Loucy (cell line): ENCODE results near the gene LAMB1.

Experiments
- H2AFZ ChIP-seq: fragments of 200-600 bp; sonication (generic); 2 replicates; pipeline ENCODE4 v1.6.0; 2016; ENCODE audit warnings: antibody characterized with exemption, mild to moderate bottlenecking, low read length, moderate library complexity
- H3F3A ChIP-seq: fragments of 200-600 bp; 2 replicates; pipeline ENCODE4 v1.6.0; 2016; ENCODE audit warnings: antibody characterized with exemption, low read depth, mild to moderate bottlenecking
- H3K27me3 ChIP-seq: fragments of 200-600 bp; sonication (generic); 2 replicates; pipeline ENCODE4 v1.6.1; 2014; ENCODE audit warnings: low read length, mild to moderate bottlenecking; ENCODE audit not compliant: insufficient read depth, poor library complexity, severe bottlenecking
- H3K36me3 ChIP-seq: fragments of 200-600 bp; sonication (generic); 2 replicates; pipeline ENCODE4 v1.6.1; 2016; ENCODE audit warnings: low read length; ENCODE audit not compliant: insufficient read depth
- H3K4me1 ChIP-seq: fragments of 200-600 bp; sonication (generic); 2 replicates; pipeline ENCODE4 v1.5.1; 2014; ENCODE audit warnings: low read length, mild to moderate bottlenecking; ENCODE audit not compliant: insufficient read depth, poor library complexity, severe bottlenecking
- H3K4me2 ChIP-seq: fragments of 200-600 bp; sonication (generic); 2 replicates; pipeline ENCODE4 v1.6.0; 2014; ENCODE audit warnings: antibody characterized with exemption, low read length, low read depth, mild to moderate bottlenecking; ENCODE audit not compliant: poor library complexity, severe bottlenecking
- H3K4me3 ChIP-seq: fragments of 200-600 bp; sonication (generic); 2 replicates; pipeline ENCODE4 v1.5.1; 2014; ENCODE audit warnings: low read length, mild to moderate bottlenecking, mixed read lengths; ENCODE audit not compliant: poor library complexity, severe bottlenecking
- H3K79me2 ChIP-seq: fragments of 200-600 bp; sonication (generic); 2 replicates; pipeline ENCODE4 v1.6.1; 2014; ENCODE audit warnings: low read length; ENCODE audit not compliant: insufficient read depth
- H3K9ac ChIP-seq: fragments of 200-600 bp; sonication (generic); 2 replicates; pipeline ENCODE4 v1.6.0; 2014; ENCODE audit warnings: mild to moderate bottlenecking, low read depth, low read length, moderate library complexity; ENCODE audit not compliant: poor library complexity, severe bottlenecking
- H3K9me2 ChIP-seq: fragments of 200-600 bp; sonication (generic); replicated peaks from 2 replicates; pipeline ENCODE4 v1.6.1; 2016; ENCODE audit warnings: low read depth, low read length, mixed read lengths
- H3K9me3 ChIP-seq: fragments of 200-600 bp; sonication (generic); 2 replicates; pipeline ENCODE4 v1.6.1; 2014; ENCODE audit warnings: mild to moderate bottlenecking, antibody characterized with exemption, low read length, low read depth; ENCODE audit not compliant: insufficient read depth
- H4K20me1 ChIP-seq: fragments of 200-600 bp; sonication (generic); 2 replicates; pipeline ENCODE4 v1.6.0; 2014; ENCODE audit warnings: antibody characterized with exemption, low read length, mild to moderate bottlenecking; ENCODE audit not compliant: insufficient read depth, poor library complexity, severe bottlenecking
- EZH2phosphoT487 ChIP-seq: fragments of 200-600 bp; IDR thresholded peaks from 2 replicates; pipeline ENCODE4 v1.6.1; 2018; ENCODE audit warnings: antibody characterized with exemption, mild to moderate bottlenecking, moderate library complexity, borderline replicate concordance
- TF ChIP-seq, protein P1 (sequence below): fragments of 200-600 bp; sonication (generic); conservative IDR thresholded peaks from 2 replicates; pipeline ENCODE4 v1.5.1; 2014; ENCODE audit warnings: mild to moderate bottlenecking, antibody characterized with exemption, low read length

LAMB1 gene

DNA sequence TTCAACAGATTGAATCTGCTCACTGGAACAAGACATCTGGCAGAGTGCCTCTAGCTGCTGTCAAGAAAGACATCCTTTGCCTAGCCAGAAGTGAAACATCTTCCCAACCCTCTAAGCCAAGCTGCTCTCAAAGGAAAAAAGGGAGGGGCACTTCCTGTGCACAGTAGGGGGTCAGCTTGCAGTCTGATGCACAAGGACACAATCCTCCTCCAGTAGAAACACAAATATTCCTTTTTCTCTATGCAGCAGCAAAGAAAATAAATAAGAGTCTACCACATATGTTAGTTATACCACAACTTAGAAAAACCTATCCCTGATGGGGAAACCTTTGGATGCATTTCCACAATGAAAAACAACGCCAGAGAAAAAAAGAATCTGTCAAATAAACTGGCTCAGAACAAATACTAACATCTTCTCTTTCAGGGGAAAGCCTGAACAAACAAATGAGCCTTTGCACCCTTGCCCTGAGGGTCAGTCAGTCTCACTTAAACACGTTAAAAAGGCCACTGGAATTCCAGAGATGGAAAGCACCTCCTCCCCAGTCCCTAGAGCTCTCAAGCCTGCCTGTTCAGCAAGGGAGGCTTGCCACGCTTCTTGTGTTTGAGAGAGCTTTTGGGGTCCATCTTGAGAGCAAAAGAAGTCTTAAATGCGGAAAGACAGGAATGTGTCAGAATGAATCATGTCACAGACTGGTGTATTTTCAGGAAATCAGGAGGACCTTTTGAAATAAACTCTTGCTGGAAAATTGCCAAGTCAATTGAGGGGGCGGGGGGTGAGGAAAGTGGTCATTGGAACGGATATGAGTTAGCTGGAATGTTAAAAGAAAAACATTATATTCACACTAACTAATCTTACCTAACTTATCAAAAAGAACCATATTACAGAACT lies 7.5 kb downstream of the LAMB1 start:
- no peaks in the 10 kb centered on the region for H3K79me2 ChIP-seq
- no peaks in the 10 kb centered on the region for H4K20me1 ChIP-seq
- no peak for TF ChIP-seq EZH2phosphoT487
- TF ChIP-seq, protein P1, sequence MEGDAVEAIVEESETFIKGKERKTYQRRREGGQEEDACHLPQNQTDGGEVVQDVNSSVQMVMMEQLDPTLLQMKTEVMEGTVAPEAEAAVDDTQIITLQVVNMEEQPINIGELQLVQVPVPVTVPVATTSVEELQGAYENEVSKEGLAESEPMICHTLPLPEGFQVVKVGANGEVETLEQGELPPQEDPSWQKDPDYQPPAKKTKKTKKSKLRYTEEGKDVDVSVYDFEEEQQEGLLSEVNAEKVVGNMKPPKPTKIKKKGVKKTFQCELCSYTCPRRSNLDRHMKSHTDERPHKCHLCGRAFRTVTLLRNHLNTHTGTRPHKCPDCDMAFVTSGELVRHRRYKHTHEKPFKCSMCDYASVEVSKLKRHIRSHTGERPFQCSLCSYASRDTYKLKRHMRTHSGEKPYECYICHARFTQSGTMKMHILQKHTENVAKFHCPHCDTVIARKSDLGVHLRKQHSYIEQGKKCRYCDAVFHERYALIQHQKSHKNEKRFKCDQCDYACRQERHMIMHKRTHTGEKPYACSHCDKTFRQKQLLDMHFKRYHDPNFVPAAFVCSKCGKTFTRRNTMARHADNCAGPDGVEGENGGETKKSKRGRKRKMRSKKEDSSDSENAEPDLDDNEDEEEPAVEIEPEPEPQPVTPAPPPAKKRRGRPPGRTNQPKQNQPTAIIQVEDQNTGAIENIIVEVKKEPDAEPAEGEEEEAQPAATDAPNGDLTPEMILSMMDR = no peak
- no peaks in the 10 kb centered on the region for H3K9me3 ChIP-seq
- no peak overlapping the region for H3K9ac ChIP-seq
- no peaks in the 10 kb centered on the region for H3F3A ChIP-seq
- H3K36me3 ChIP-seq = no peaks in the 10 kb centered on the region
- H3K4me3 ChIP-seq = no peak overlapping the region
- no peaks in the 10 kb centered on the region for H3K9me2 ChIP-seq
- H2AFZ ChIP-seq = no peak overlapping the region
- H3K4me2 ChIP-seq = no peak overlapping the region
- H3K27me3 ChIP-seq = no peaks in the 10 kb centered on the region
- no peaks in the 10 kb centered on the region for H3K4me1 ChIP-seq

DNA sequence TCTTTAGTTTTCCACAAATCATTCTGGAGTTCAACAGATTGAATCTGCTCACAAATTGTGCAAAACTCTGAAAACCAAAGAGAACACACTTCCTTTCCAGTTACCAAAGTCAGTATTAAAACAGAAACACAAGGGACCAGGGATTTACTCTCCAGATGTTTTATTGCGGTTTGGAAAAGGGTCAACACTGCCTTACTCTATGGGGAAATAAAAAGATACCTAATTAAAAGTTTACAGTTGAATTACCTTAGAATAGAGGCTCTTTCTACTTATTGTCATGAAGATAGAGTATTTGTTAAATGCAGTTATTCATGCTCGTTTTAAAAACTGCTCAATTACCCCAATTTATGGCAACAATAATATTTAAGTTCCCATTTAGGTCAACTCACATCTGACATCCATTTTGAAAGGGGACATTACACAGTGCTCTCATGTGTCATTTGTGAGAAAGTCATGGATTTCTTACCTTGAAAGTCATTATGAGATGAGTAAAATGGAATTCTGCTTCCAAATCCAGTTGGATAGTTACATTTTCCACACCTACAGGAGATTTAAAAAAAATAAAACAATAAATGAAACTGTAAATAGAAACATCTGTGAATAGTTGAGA lies 8.4 kb downstream of the LAMB1 start:
- Histone ChIP-seq H2AFZ (no peak overlapping the region), H4K20me1 (no peaks in the 10 kb centered on the region), H3K27me3 (no peaks in the 10 kb centered on the region), H3K4me2 (no peak overlapping the region), H3K4me1 (no peaks in the 10 kb centered on the region), H3K9ac (no peak overlapping the region), H3F3A (no peaks in the 10 kb centered on the region), H3K36me3 (no peaks in the 10 kb centered on the region), H3K4me3 (no peak overlapping the region), H3K9me3 (no peaks in the 10 kb centered on the region), H3K9me2 (no peaks in the 10 kb centered on the region), H3K79me2 (no peaks in the 10 kb centered on the region)
- TF ChIP-seq EZH2phosphoT487 = no peak
- TF ChIP-seq, protein P1 = no peak

DNA sequence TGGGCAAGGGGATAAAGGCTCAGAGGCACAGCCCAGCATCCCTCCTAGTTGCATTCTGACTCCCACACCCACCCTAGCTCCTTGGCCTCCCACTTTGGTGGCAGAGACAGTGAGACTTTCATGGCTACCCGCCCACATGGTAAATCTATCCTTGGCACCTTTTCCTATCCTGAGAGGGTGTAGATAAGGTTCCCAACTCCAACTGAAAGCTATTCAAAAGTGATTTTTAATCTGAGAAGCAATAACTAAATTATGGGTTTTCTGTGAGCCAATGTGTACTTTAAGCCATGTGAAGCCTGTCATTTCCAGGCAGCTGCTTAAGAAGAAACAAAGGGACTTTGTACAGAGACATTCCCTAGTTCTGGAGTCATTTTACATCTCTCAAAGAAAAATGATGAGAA lies 9.1 kb downstream of the LAMB1 start:
- Histone ChIP-seq H3K4me1 (no peaks in the 10 kb centered on the region), H3K9me2 (no peaks in the 10 kb centered on the region), H3K79me2 (no peaks in the 10 kb centered on the region), H2AFZ (no peak overlapping the region), H3K9ac (no peak overlapping the region), H3K4me2 (no peak overlapping the region), H3K9me3 (no peaks in the 10 kb centered on the region), H3K36me3 (no peaks in the 10 kb centered on the region), H3K27me3 (no peaks in the 10 kb centered on the region), H4K20me1 (no peaks in the 10 kb centered on the region), H3F3A (no peaks in the 10 kb centered on the region), H3K4me3 (no peak overlapping the region)
- TF ChIP-seq, protein P1 = no peak
- no peak for TF ChIP-seq EZH2phosphoT487
